GM18505 (cell line): ENCODE measurements around the gene ADCY7.

Experiments used
- ATAC-seq: cut with Tn5 transposase; IDR thresholded peaks from one replicate; pipeline ENCODE4 v1.9.1; 2021; ENCODE audit not compliant: unreplicated experiment
- POLR2A ChIP-seq: IDR thresholded peaks from 4 replicates; pipeline ENCODE4 v1.6.1; 2011; ENCODE audit warnings: borderline replicate concordance; ENCODE audit not compliant: insufficient read depth, insufficient read length; ENCODE audit errors: extremely low read depth

ADCY7 gene

GRCh38 chr16:50254072-50254471 lies 12.3 kb upstream of the ADCY7 start:
- ATAC-seq = no peak
- TF ChIP-seq POLR2A = no peak

- no peak for TF ChIP-seq POLR2A
- ATAC-seq = no peak
These were observed 10.8 kb upstream of the ADCY7 start for GRCh38 chr16:50255538-50255937.

- no peak for TF ChIP-seq POLR2A
- no peak for ATAC-seq
These were observed 9.7 kb upstream of the ADCY7 start for GRCh38 chr16:50256604-50257003.

GRCh38 chr16:50257876-50258275 lies 8.5 kb upstream of the ADCY7 start:
- ATAC-seq = no peak
- no peak for TF ChIP-seq POLR2A

- ATAC-seq = no peak
These were observed 6.8 kb upstream of the ADCY7 start for GRCh38 chr16:50259334-50260205.

GRCh38 chr16:50260206-50261159 lies 5.9 kb upstream of the ADCY7 start:
- no peak for ATAC-seq
- no peak for TF ChIP-seq POLR2A

More at GRCh38 chr16:50259334-50260205, 6.8 kb upstream of the ADCY7 start:
- TF ChIP-seq POLR2A = no peak

GRCh38 chr16:50261160-50261706 lies 5.1 kb upstream of the ADCY7 start:
- no peak for TF ChIP-seq POLR2A
- no peak for ATAC-seq

- no peak for ATAC-seq
These were observed 4.6 kb upstream of the ADCY7 start for GRCh38 chr16:50261707-50262235.

GRCh38 chr16:50263060-50263909 lies 3.1 kb upstream of the ADCY7 start:
- no peak for TF ChIP-seq POLR2A
- no peak for ATAC-seq

More at GRCh38 chr16:50261707-50262235, 4.6 kb upstream of the ADCY7 start:
- TF ChIP-seq POLR2A = no peak

- no peak for TF ChIP-seq POLR2A
- no peak for ATAC-seq
These were observed 2.1 kb upstream of the ADCY7 start for GRCh38 chr16:50263940-50264929.

- TF ChIP-seq POLR2A = no peak
- no peak for ATAC-seq
These were observed 1.1 kb upstream of the ADCY7 start for GRCh38 chr16:50265260-50265659.
